Endothelial cell of umbilical vein (primary cell): ENCODE measurements around the gene CNTFR. TPM values are rescaled to one million over a fixed set of nuclear protein-coding genes. Genes with fewer than 3 reads are reported as not detected.

Experiments
- BruUV-seq: library from RNA; stranded (reverse); fragments of 400-500 nt; replicated peaks from 2 replicates; lab custom pipeline; 2021; lab: Mats Ljungman, UMichigan
- CTCF ChIA-PET: fragments of 300-600, 350-600 bp; sonication (Branson Sonifier 250); formaldehyde crosslinking; loops from one replicate; lab custom pipeline; 2021; ENCODE audit warnings: antibody characterized with exemption, inconsistent platforms; lab: Charles Lee
- POLR2A ChIA-PET: fragments of 300-600, 350-600 bp; sonication (Branson Sonifier 250); formaldehyde crosslinking; loops from one replicate; lab custom pipeline; 2021; ENCODE audit warnings: antibody characterized with exemption, inconsistent platforms; lab: Charles Lee
- DNase-seq: peaks from one replicate; pipeline ENCODE4 v3.0.0-alpha.2; 2011; ENCODE audit warnings: low read depth, low spot score
- FAIRE-seq: peaks from 2 replicates; lab custom pipeline; 2011; peaks lifted over from hg19 to GRCh38; lab: Jason Lieb, UNC
- H2AFZ ChIP-seq: 2 replicates; pipeline ENCODE4 v1.6.0; 2012; ENCODE audit warnings: low read depth, low read length, control low read depth, inconsistent platforms
- H3K27ac ChIP-seq: 2 replicates; pipeline ENCODE4 v1.5.1; 2011; ENCODE audit warnings: low read depth, mild to moderate bottlenecking, control low read depth, low read length, moderate library complexity; ENCODE audit not compliant: insufficient read depth
- H3K27me3 ChIP-seq, 2 experiments: 2 replicates each; pipeline versions ENCODE4 v1.6.0 to v1.6.1; 2011; ENCODE audit warnings: low read length in 2 of 2, mixed read lengths in 1 of 2; ENCODE audit not compliant: control insufficient read depth in 2 of 2, insufficient read depth in 2 of 2
- H3K36me3 ChIP-seq, 2 experiments: 2 replicates in 1 of 2; 3 replicates in 1 of 2; pipeline ENCODE4 v1.5.1; 2011; ENCODE audit warnings: low read length in 2 of 2, mild to moderate bottlenecking in 1 of 2, moderate library complexity in 1 of 2; ENCODE audit not compliant: control insufficient read depth in 2 of 2, insufficient read depth in 2 of 2; ENCODE audit errors: extremely low read depth in 1 of 2
- H3K4me1 ChIP-seq: 3 replicates; pipeline ENCODE4 v1.5.1; 2011; ENCODE audit warnings: mild to moderate bottlenecking, low read length; ENCODE audit not compliant: control insufficient read depth, insufficient read depth; ENCODE audit errors: extremely low read depth
- H3K4me2 ChIP-seq: 2 replicates; pipeline ENCODE4 v1.6.1; 2011; ENCODE audit warnings: low read length, control low read depth, mixed read lengths; ENCODE audit not compliant: insufficient read depth
- H3K4me3 ChIP-seq, 3 experiments: fragments of 200-600 bp in 1 of 3; sonication (generic), shearing (Covaris generic) in 1 of 3; replicated peaks in 1 of 3; 2 replicates each; pipeline ENCODE4 v1.5.1; 2011 to 2016; ENCODE audit warnings: control low read depth in 3 of 3, low read length in 3 of 3, mild to moderate bottlenecking in 2 of 3, inconsistent platforms in 1 of 3, low read depth in 1 of 3, moderate library complexity in 1 of 3; ENCODE audit not compliant: insufficient read depth in 1 of 3
- H3K79me2 ChIP-seq: 2 replicates; pipeline ENCODE4 v1.6.0; 2012; ENCODE audit warnings: low read length, inconsistent platforms; ENCODE audit not compliant: control insufficient read depth, insufficient read depth
- H3K9ac ChIP-seq: replicated peaks from 2 replicates; pipeline ENCODE3; 2011; ENCODE audit warnings: low read length, control low read depth; ENCODE audit not compliant: insufficient read depth; ENCODE audit errors: extremely low read depth
- H3K9me1 ChIP-seq: replicated peaks from 3 replicates; pipeline ENCODE4 v1.6.0; 2011; ENCODE audit warnings: mild to moderate bottlenecking, low read length; ENCODE audit not compliant: control insufficient read depth, insufficient read depth; ENCODE audit errors: extremely low read depth
- H3K9me3 ChIP-seq: replicated peaks from 2 replicates; pipeline ENCODE4 v1.5.1; 2012; ENCODE audit warnings: low read length, inconsistent platforms; ENCODE audit not compliant: control insufficient read depth, insufficient read depth
- H4K20me1 ChIP-seq: replicated peaks from 2 replicates; pipeline ENCODE3; 2011; ENCODE audit warnings: mild to moderate bottlenecking, low read length; ENCODE audit not compliant: control insufficient read depth, insufficient read depth; ENCODE audit errors: extremely low read depth
- EZH2 ChIP-seq: IDR thresholded peaks from 2 replicates; pipeline ENCODE4 v1.6.1; 2012; ENCODE audit warnings: borderline replicate concordance, low read depth, mild to moderate bottlenecking, moderate library complexity, low read length, inconsistent platforms; ENCODE audit not compliant: severe bottlenecking
- FOS ChIP-seq: IDR thresholded peaks from 2 replicates; pipeline ENCODE4 v1.6.1; 2011; ENCODE audit warnings: mild to moderate bottlenecking, low read length, moderate library complexity, borderline replicate concordance; ENCODE audit not compliant: insufficient read depth
- GATA2 ChIP-seq: IDR thresholded peaks from 2 replicates; pipeline ENCODE4 v1.7.0; 2011; ENCODE audit warnings: low read depth, mild to moderate bottlenecking, moderate library complexity, mixed read lengths, low read length; ENCODE audit not compliant: insufficient read length, insufficient read depth
- JUN ChIP-seq: IDR thresholded peaks from 2 replicates; pipeline ENCODE4 v1.6.1; 2011; ENCODE audit warnings: borderline replicate concordance, low read depth; ENCODE audit not compliant: insufficient read length, insufficient read depth
- POLR2AphosphoS5 ChIP-seq: IDR thresholded peaks from 2 replicates; pipeline ENCODE4 v1.6.1; 2012; ENCODE audit warnings: low read depth, mild to moderate bottlenecking, control low read depth, low read length, moderate library complexity; ENCODE audit not compliant: insufficient read depth
- dilution Hi-C: fragments of 300-500 bp; cut with MboI; formaldehyde crosslinking; loops from one replicate; pipeline ENCODE4 v1.15.0; 2019; ENCODE audit warnings: low sequenced_read_pairs; ENCODE audit not compliant: extremely low pct_ligation_motif_present
- intact Hi-C: fragments of 100-400 bp; cut with micrococcal nuclease; formaldehyde crosslinking; loops from one replicate; pipeline ENCODE4 v1.10.0; 2022
- polyA plus RNA-seq, 4 experiments: library from polyadenylated mRNA; depleted of rRNA in 3 of 4; stranded (reverse) in 3 of 4; unstranded in 1 of 4; fragments of >200 nt; gene quantifications; 2 replicates each; pipeline versions ENCODE4 v1.2.1 to v1.2.3, GENCODE V29; 2011 to 2012; ENCODE audit warnings: missing spikeins in 1 of 4
- total RNA-seq: library from RNA; stranded (reverse); gene quantifications from 2 replicates; pipeline ENCODE4 v1.2.3, GENCODE V29; 2021
- TF ChIP-seq, protein P1 (sequence below): IDR thresholded peaks from 2 replicates; pipeline ENCODE4 v1.6.1; 2011; ENCODE audit not compliant: insufficient read depth, insufficient read length
- TF ChIP-seq, protein P2 (sequence below), 2 donors: IDR thresholded peaks; 1 replicate in 1 of 2; 2 replicates in 1 of 2; pipeline ENCODE4 v1.5.1; 2011; ENCODE audit warnings: low read length in 2 of 2, mild to moderate bottlenecking in 2 of 2, moderate library complexity in 2 of 2, control low read depth in 1 of 2, inconsistent platforms in 1 of 2, low read depth in 1 of 2; ENCODE audit not compliant: insufficient read depth in 1 of 2; ENCODE audit errors: extremely low read depth in 1 of 2

CNTFR gene
- total and polyA plus RNA-seq, 2 donors (not counting 3 experiments of a cell fraction or from before 2014, with no cell fraction given) = not detected

DNA sequence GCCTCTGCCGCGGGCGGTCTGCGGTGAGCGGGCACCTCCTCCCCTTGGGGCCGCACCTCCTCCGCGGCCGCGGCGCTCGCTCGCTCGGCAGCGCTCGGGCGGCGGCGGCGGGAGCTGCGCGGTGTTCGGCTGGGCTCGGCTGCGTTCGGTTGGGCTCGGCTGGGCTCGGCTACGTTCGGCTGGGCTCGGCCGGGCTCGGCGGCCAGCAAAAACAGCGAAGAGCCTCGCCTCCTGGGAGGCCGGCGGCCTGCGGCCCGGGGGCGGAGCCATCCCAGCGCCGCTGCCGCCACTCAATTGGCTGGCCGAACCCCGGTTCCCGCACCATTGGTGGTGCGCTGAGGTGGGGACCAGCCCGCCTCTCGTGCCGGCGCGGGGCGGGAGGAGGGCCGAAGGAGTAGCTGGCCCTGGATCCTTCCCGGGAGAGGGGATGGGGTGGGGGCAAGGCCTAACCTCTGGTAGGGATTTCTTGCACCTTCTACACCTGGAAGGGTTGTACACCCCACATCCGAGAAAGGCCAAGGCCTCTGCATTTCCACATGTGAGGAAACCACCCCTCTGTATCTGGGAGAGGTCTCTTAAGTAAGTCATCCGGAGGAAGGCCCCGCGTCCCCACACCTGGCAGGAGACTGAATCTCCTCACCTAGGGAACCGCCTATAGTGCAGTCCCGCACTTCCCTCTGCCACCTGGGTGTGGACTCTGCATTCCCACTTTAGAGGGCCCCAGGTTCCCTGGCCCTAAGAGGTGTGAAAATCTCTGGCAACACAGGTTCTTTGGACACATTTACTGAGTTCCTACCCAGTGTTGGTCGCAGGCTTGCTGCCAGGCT, 66.3 kb downstream of the CNTFR start, which contains the start of gene ENHO:
TSS of gene ENHO (minus strand) at position 20 of the 827 bp plus-strand sequence. CDS start 1,295 bp downstream, outside the sequence.
- Histone ChIP-seq H3K4me3 (peak within 1 kb of the TSS in 2 of 3 experiments; percentile 14 to 32), H3K27ac (no peak within 1 kb of the TSS), H4K20me1 (no peaks in the 10 kb centered on the region), H3K4me1 (peaks cover 3% of the 10 kb centered on the region), H3K79me2 (no peaks in the 10 kb centered on the region), H3K9me1 (no peaks in the 10 kb centered on the region), H2AFZ (peak within 1 kb of the TSS; percentile 69), H3K9ac (no peak within 1 kb of the TSS), H3K9me3 (no peaks in the 10 kb centered on the region), H3K27me3 (peaks cover 8 to 25% of the 10 kb centered on the region in 2 experiments), H3K36me3 (no peaks in the 10 kb centered on the region), H3K4me2 (peak within 1 kb of the TSS; percentile 64)
- ChIA-PET POLR2A (no interaction called here), CTCF (interaction anchor here (0.7 to 3.0 kb wide), 6 partner anchors 8 to 119 kb away, joined by 3 to 10 read pairs (median 5); no protein-coding TSS in a partner anchor)
- DNase-seq (peak; percentile 94), FAIRE-seq (peak; percentile 92)
- dilution Hi-C loops = loop anchor here (25.0 kb wide), 1 partner anchor 111 kb away; no protein-coding TSS in a partner anchor
- intact Hi-C loops = no loop called here
- BruUV-seq = no TSS peak
- TF ChIP-seq FOS (no peak), EZH2 (no peak), POLR2AphosphoS5 (no peak), JUN (no peak), GATA2 (no peak)
- TF ChIP-seq, protein P1, sequence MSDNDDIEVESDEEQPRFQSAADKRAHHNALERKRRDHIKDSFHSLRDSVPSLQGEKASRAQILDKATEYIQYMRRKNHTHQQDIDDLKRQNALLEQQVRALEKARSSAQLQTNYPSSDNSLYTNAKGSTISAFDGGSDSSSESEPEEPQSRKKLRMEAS = no peak
- TF ChIP-seq, protein P2, sequence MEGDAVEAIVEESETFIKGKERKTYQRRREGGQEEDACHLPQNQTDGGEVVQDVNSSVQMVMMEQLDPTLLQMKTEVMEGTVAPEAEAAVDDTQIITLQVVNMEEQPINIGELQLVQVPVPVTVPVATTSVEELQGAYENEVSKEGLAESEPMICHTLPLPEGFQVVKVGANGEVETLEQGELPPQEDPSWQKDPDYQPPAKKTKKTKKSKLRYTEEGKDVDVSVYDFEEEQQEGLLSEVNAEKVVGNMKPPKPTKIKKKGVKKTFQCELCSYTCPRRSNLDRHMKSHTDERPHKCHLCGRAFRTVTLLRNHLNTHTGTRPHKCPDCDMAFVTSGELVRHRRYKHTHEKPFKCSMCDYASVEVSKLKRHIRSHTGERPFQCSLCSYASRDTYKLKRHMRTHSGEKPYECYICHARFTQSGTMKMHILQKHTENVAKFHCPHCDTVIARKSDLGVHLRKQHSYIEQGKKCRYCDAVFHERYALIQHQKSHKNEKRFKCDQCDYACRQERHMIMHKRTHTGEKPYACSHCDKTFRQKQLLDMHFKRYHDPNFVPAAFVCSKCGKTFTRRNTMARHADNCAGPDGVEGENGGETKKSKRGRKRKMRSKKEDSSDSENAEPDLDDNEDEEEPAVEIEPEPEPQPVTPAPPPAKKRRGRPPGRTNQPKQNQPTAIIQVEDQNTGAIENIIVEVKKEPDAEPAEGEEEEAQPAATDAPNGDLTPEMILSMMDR (IDR thresholded peaks at IDR 0.05; ENCODE audit: extremely low read depth in 1 of 2, insufficient read depth in 1 of 2, low read depth in 1 of 2, low read length in 2 of 2) = no peak
